GM23338 (cell line): ENCODE results near the gene PABPN1. TPM values are rescaled to one million over a fixed set of nuclear protein-coding genes. Genes with fewer than 3 reads are reported as not detected.

Experiments
- ATAC-seq: fragments of 200-7000 bp; cut with Tn5 transposase; 3 replicates; pipeline ENCODE4 v1.9.1; 2020
- DNase-seq: peaks from one replicate; pipeline ENCODE4 v3.0.0-alpha.2; 2015; ENCODE audit warnings: low spot score
- H2AFZ ChIP-seq: fragments of 200-600 bp; sonication (generic); 2 replicates; pipeline ENCODE4 v1.8.0; 2016; ENCODE audit warnings: antibody characterized with exemption, mild to moderate bottlenecking, moderate library complexity
- H3F3A ChIP-seq: fragments of 200-600 bp; sonication (generic); replicated peaks from 2 replicates; pipeline ENCODE4 v1.8.0; 2017; ENCODE audit warnings: antibody characterized with exemption, mixed run types, low read depth
- H3K27ac ChIP-seq: fragments of 200-600 bp; sonication (generic); 2 replicates; pipeline ENCODE4 v1.6.1; 2016; ENCODE audit warnings: low read depth
- H3K27me3 ChIP-seq: fragments of 200-600 bp; sonication (generic); 2 replicates; pipeline ENCODE4 v1.8.0; 2016; ENCODE audit warnings: mild to moderate bottlenecking, mixed run types, moderate library complexity; ENCODE audit not compliant: insufficient read depth
- H3K36me3 ChIP-seq: fragments of 200-600 bp; sonication (generic); 2 replicates; pipeline ENCODE4 v1.8.0; 2016; ENCODE audit warnings: mild to moderate bottlenecking; ENCODE audit not compliant: insufficient read depth
- H3K4me1 ChIP-seq: fragments of 200-600 bp; sonication (generic); 2 replicates; pipeline ENCODE4 v1.8.0; 2016; ENCODE audit warnings: mild to moderate bottlenecking, moderate library complexity; ENCODE audit not compliant: insufficient read depth
- H3K4me2 ChIP-seq: fragments of 200-600 bp; sonication (generic); 2 replicates; pipeline ENCODE4 v1.7.1; 2017; ENCODE audit warnings: mixed run types
- H3K4me3 ChIP-seq: fragments of 200-600 bp; sonication (generic); 2 replicates; pipeline ENCODE4 v1.6.1; 2016; ENCODE audit warnings: mixed run types
- H3K79me2 ChIP-seq: fragments of 200-600 bp; sonication (generic); replicated peaks from 2 replicates; pipeline ENCODE4 v1.8.0; 2017; ENCODE audit warnings: mild to moderate bottlenecking; ENCODE audit not compliant: insufficient read depth
- H3K9me2 ChIP-seq: fragments of 200-600 bp; sonication (generic); 2 replicates; pipeline ENCODE4 v1.8.0; 2017; ENCODE audit not compliant: insufficient read depth
- H4K20me1 ChIP-seq: fragments of 200-600 bp; sonication (generic); replicated peaks from 2 replicates; pipeline ENCODE4 v1.8.0; 2017; ENCODE audit warnings: mild to moderate bottlenecking; ENCODE audit not compliant: insufficient read depth
- H3K27ac Mint-ChIP-seq: 2 replicates; pipeline ENCODE4 v1.8.0; 2020; ENCODE audit warnings: inconsistent platforms, mild to moderate bottlenecking, moderate library complexity, mixed read lengths
- H3K27me3 Mint-ChIP-seq: 3 replicates; pipeline ENCODE4 v1.8.0; 2022; ENCODE audit warnings: low read depth, mild to moderate bottlenecking, moderate library complexity, mixed read lengths, inconsistent platforms; ENCODE audit not compliant: insufficient read depth, poor library complexity
- H3K36me3 Mint-ChIP-seq: 3 replicates; pipeline ENCODE4 v1.8.0; 2021; ENCODE audit warnings: low read depth, mild to moderate bottlenecking, inconsistent platforms, moderate library complexity, mixed read lengths
- H3K4me1 Mint-ChIP-seq: 3 replicates; pipeline ENCODE4 v1.8.0; 2020; ENCODE audit warnings: mild to moderate bottlenecking, inconsistent platforms, mixed read lengths
- H3K4me3 Mint-ChIP-seq: 3 replicates; pipeline ENCODE4 v1.8.0; 2021; ENCODE audit warnings: moderate library complexity, mild to moderate bottlenecking, inconsistent platforms, mixed read lengths
- H3K9me3 Mint-ChIP-seq: 3 replicates; pipeline ENCODE4 v1.8.0; 2020; ENCODE audit warnings: moderate library complexity, mild to moderate bottlenecking, inconsistent platforms, mixed read lengths
- EZH2 ChIP-seq: fragments of 200-600 bp; sonication (generic); IDR thresholded peaks from one replicate; pipeline ENCODE4 v1.8.0; 2017; ENCODE audit warnings: antibody characterized with exemption, mild to moderate bottlenecking, low read depth; ENCODE audit not compliant: unreplicated experiment
- NANOG ChIP-seq: IDR thresholded peaks from 2 replicates; pipeline ENCODE4 v1.6.1; 2016; ENCODE audit warnings: antibody characterized with exemption, borderline replicate concordance
- POLR2AphosphoS5 ChIP-seq: IDR thresholded peaks from 2 replicates; pipeline ENCODE4 v1.6.1; 2016; ENCODE audit warnings: antibody characterized with exemption, low read depth
- ZNF331 ChIP-seq: fragments of 250-450 bp; sonication (Bioruptor Pico); IDR thresholded peaks from 2 replicates; pipeline ENCODE4 v1.5.0; 2020; ENCODE audit warnings: low read depth, mild to moderate bottlenecking, moderate library complexity
- polyA plus RNA-seq: library from polyadenylated mRNA; unstranded; fragments of >200 nt; fragmentation: Nextera tagmentation; extraction: Ambion mirVana; gene quantifications from 2 replicates; pipeline ENCODE4 v1.2.1, GENCODE V29; 2016
- total RNA-seq: library from RNA; depleted of rRNA; stranded (reverse); fragments of >200 nt; shearing (Covaris generic); gene quantifications from 2 replicates; pipeline ENCODE4 v1.2.3, GENCODE V29; 2014
- TF ChIP-seq, protein P1 (sequence below): IDR thresholded peaks from one replicate; pipeline ENCODE4 v1.6.1; 2018; ENCODE audit warnings: antibody characterized with exemption; ENCODE audit not compliant: unreplicated experiment

Gene PABPN1
- total and polyA plus RNA-seq, 2 experiments from 2014 or later: 116 to 342 TPM

GRCh38 chr14:23365732-23366425, 44.6 kb downstream of the PABPN1 start:
- peaks cover 11% of the 10 kb centered on the region for H3K36me3 Mint-ChIP-seq
- peaks cover 37% of the 10 kb centered on the region for H3K27me3 ChIP-seq
- H3K36me3 ChIP-seq: no peaks in the 10 kb centered on the region
- H3K4me1 Mint-ChIP-seq: peaks cover 41% of the 10 kb centered on the region
- H4K20me1 ChIP-seq: peaks cover 3% of the 10 kb centered on the region; the same call in 1 of the 2 replicates
- peak; percentile 93 for DNase-seq
- H3K27ac Mint-ChIP-seq: no peak overlapping the region
- peaks cover 36% of the 10 kb centered on the region for H3K27me3 Mint-ChIP-seq
- peaks cover 6% of the 10 kb centered on the region; the same call in 1 of the 2 replicates for H3K79me2 ChIP-seq
- no peaks in the 10 kb centered on the region; the same call in 2 of the 3 replicates for H3K9me3 Mint-ChIP-seq
- ATAC-seq: peak; percentile 78
- peak overlapping the region; percentile 97 for H3K4me2 ChIP-seq
- H3K27ac ChIP-seq: peak overlapping the region; percentile 78; the same call in 1 of the 2 replicates
- peak; percentile 97 for TF ChIP-seq POLR2AphosphoS5
- TF ChIP-seq EZH2: peak; percentile 39
- TF ChIP-seq ZNF331: no peak
- peak overlapping the region; percentile 87 for H3K4me3 ChIP-seq
- H2AFZ ChIP-seq: peak overlapping the region; percentile 63; the same call in 1 of the 2 replicates
- peaks cover 30% of the 10 kb centered on the region for H3K4me1 ChIP-seq
- H3F3A ChIP-seq: peaks cover 18% of the 10 kb centered on the region
- H3K4me3 Mint-ChIP-seq: peak overlapping the region; percentile 78
- peaks cover 4% of the 10 kb centered on the region; the same call in 1 of the 2 replicates for H3K9me2 ChIP-seq

GRCh38 chr14:23366426-23366921, 45.2 kb downstream of the PABPN1 start:
- ATAC-seq: peak; percentile 68
- Histone ChIP-seq H3F3A (peaks cover 18% of the 10 kb centered on the region), H4K20me1 (peaks cover 3% of the 10 kb centered on the region; the same call in 1 of the 2 replicates), H3K4me1 (peaks cover 30% of the 10 kb centered on the region), H3K27ac (no peak overlapping the region), H3K4me3 (peak overlapping the region; percentile 87), H2AFZ (peak overlapping the region; percentile 88), H3K79me2 (peaks cover 6% of the 10 kb centered on the region; the same call in 1 of the 2 replicates), H3K36me3 (no peaks in the 10 kb centered on the region), H3K9me2 (peaks cover 4% of the 10 kb centered on the region; the same call in 1 of the 2 replicates), H3K4me2 (peak overlapping the region; percentile 73), H3K27me3 (peaks cover 37% of the 10 kb centered on the region)
- DNase-seq: peak; percentile 94
- peaks cover 37% of the 10 kb centered on the region for H3K4me1 Mint-ChIP-seq
- peaks cover 38% of the 10 kb centered on the region for H3K27me3 Mint-ChIP-seq
- H3K9me3 Mint-ChIP-seq: no peaks in the 10 kb centered on the region; the same call in 2 of the 3 replicates
- H3K4me3 Mint-ChIP-seq: peak overlapping the region; percentile 78
- peaks cover 9% of the 10 kb centered on the region for H3K36me3 Mint-ChIP-seq
- H3K27ac Mint-ChIP-seq: peak overlapping the region; percentile 87
- TF ChIP-seq, protein P1, sequence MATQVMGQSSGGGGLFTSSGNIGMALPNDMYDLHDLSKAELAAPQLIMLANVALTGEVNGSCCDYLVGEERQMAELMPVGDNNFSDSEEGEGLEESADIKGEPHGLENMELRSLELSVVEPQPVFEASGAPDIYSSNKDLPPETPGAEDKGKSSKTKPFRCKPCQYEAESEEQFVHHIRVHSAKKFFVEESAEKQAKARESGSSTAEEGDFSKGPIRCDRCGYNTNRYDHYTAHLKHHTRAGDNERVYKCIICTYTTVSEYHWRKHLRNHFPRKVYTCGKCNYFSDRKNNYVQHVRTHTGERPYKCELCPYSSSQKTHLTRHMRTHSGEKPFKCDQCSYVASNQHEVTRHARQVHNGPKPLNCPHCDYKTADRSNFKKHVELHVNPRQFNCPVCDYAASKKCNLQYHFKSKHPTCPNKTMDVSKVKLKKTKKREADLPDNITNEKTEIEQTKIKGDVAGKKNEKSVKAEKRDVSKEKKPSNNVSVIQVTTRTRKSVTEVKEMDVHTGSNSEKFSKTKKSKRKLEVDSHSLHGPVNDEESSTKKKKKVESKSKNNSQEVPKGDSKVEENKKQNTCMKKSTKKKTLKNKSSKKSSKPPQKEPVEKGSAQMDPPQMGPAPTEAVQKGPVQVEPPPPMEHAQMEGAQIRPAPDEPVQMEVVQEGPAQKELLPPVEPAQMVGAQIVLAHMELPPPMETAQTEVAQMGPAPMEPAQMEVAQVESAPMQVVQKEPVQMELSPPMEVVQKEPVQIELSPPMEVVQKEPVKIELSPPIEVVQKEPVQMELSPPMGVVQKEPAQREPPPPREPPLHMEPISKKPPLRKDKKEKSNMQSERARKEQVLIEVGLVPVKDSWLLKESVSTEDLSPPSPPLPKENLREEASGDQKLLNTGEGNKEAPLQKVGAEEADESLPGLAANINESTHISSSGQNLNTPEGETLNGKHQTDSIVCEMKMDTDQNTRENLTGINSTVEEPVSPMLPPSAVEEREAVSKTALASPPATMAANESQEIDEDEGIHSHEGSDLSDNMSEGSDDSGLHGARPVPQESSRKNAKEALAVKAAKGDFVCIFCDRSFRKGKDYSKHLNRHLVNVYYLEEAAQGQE: no peak
- peak; percentile 16; the same call in 1 of the 2 replicates for TF ChIP-seq NANOG
